ENCODE measurements around the gene GSC.

- TF ChIP-seq CTCF (IDR thresholded peaks at IDR 0.05) (no peak), POLR2A (IDR thresholded peaks at IDR 0.05) (no peak)
Observed at GRCh38 chr14:94756310-94756882, 13.5 kb downstream of the GSC start.
